WTC11 (cell line): Measurements from ENCODE around the gene CAB39L. TPM values are rescaled to one million over a fixed set of nuclear protein-coding genes. Genes with fewer than 3 reads are reported as not detected.

Source experiments
- ATAC-seq: fragments of 200-7000 bp; cut with Tn5 transposase; 2 replicates; pipeline ENCODE4 v1.10.0; 2021; ENCODE audit warnings: mild to moderate bottlenecking, moderate library complexity
- CTCF ChIA-PET: fragments of 300-600 bp; sonication (Branson Sonifier 250); formaldehyde crosslinking; loops from one replicate; lab custom pipeline; 2021; ENCODE audit warnings: antibody characterized with exemption; lab: Charles Lee
- POLR2A ChIA-PET: fragments of 350-600 bp; sonication (Branson Sonifier 250); formaldehyde crosslinking; loops from one replicate; lab custom pipeline; 2021; ENCODE audit warnings: antibody characterized with exemption; lab: Charles Lee
- DNase-seq: peaks from one replicate; pipeline ENCODE4 v3.0.0; 2021; ENCODE audit warnings: low spot score
- H3K27ac Mint-ChIP-seq: 2 replicates; pipeline ENCODE4 v1.8.0; 2021; ENCODE audit warnings: mixed read lengths
- H3K27me3 Mint-ChIP-seq: 2 replicates; pipeline ENCODE4 v1.8.0; 2021; ENCODE audit warnings: low read depth, mild to moderate bottlenecking, moderate library complexity, mixed read lengths
- H3K36me3 Mint-ChIP-seq: 2 replicates; pipeline ENCODE4 v1.8.0; 2021; ENCODE audit warnings: mixed read lengths
- H3K4me1 Mint-ChIP-seq: 2 replicates; pipeline ENCODE4 v1.8.0; 2022; ENCODE audit warnings: mixed read lengths
- H3K4me3 Mint-ChIP-seq: 2 replicates; pipeline ENCODE4 v1.8.0; 2021; ENCODE audit warnings: mild to moderate bottlenecking, moderate library complexity, mixed read lengths
- H3K9me3 Mint-ChIP-seq: 2 replicates; pipeline ENCODE4 v1.8.0; 2021; ENCODE audit warnings: mixed read lengths
- ATF3 ChIP-seq: sonication (generic); formaldehyde crosslinking; conservative IDR thresholded peaks from 2 replicates; pipeline ENCODE4 v1.8.1; 2022; ENCODE audit warnings: mild to moderate bottlenecking, missing genetic modification reagents
- ATF6 ChIP-seq: sonication (generic); formaldehyde crosslinking; IDR thresholded peaks from 2 replicates; pipeline ENCODE4 v1.8.1; 2023; ENCODE audit warnings: mild to moderate bottlenecking, missing genetic modification reagents
- KAT7 ChIP-seq: sonication (generic); formaldehyde crosslinking; IDR thresholded peaks from 2 replicates; pipeline ENCODE4 v1.8.1; 2023; ENCODE audit warnings: missing genetic modification reagents, mild to moderate bottlenecking, borderline replicate concordance
- MYBL2 ChIP-seq: sonication (generic); formaldehyde crosslinking; IDR thresholded peaks from 2 replicates; pipeline ENCODE4 v1.8.1; 2023; ENCODE audit warnings: mild to moderate bottlenecking, moderate library complexity, missing genetic modification reagents
- NR1H2 ChIP-seq: sonication (generic); formaldehyde crosslinking; IDR thresholded peaks from 2 replicates; pipeline ENCODE4 v1.9.0; 2021; ENCODE audit warnings: mild to moderate bottlenecking, moderate library complexity, missing genetic modification reagents
- NR2C2 ChIP-seq: sonication (generic); formaldehyde crosslinking; IDR thresholded peaks from 2 replicates; pipeline ENCODE4 v1.8.0; 2022; ENCODE audit warnings: mild to moderate bottlenecking, missing genetic modification reagents
- OVOL2 ChIP-seq: fragments of 250-450 bp; sonication (Bioruptor Pico); IDR thresholded peaks from 2 replicates; pipeline ENCODE4 v1.9.0; 2021; ENCODE audit warnings: mild to moderate bottlenecking, borderline replicate concordance
- PREB ChIP-seq: sonication (generic); formaldehyde crosslinking; IDR thresholded peaks from 2 replicates; pipeline ENCODE4 v1.8.1; 2022; ENCODE audit warnings: mild to moderate bottlenecking, missing genetic modification reagents, moderate library complexity, borderline replicate concordance
- PRRX2 ChIP-seq: fragments of 250-450 bp; sonication (Bioruptor Pico); IDR thresholded peaks from 2 replicates; pipeline ENCODE4 v1.8.0; 2021; ENCODE audit warnings: mild to moderate bottlenecking
- TEAD4 ChIP-seq: sonication (generic); formaldehyde crosslinking; IDR thresholded peaks from 2 replicates; pipeline ENCODE4 v1.8.0; 2022; ENCODE audit warnings: mild to moderate bottlenecking, missing genetic modification reagents
- USF1 ChIP-seq: sonication (generic); formaldehyde crosslinking; IDR thresholded peaks from 2 replicates; pipeline ENCODE4 v1.8.0; 2022; ENCODE audit warnings: mild to moderate bottlenecking, missing genetic modification reagents
- ZBTB21 ChIP-seq: sonication (generic); formaldehyde crosslinking; IDR thresholded peaks from 2 replicates; pipeline ENCODE4 v1.8.1; 2023; ENCODE audit warnings: mild to moderate bottlenecking, missing genetic modification reagents, borderline replicate concordance
- ZBTB43 ChIP-seq: sonication (generic); formaldehyde crosslinking; IDR thresholded peaks from 2 replicates; pipeline ENCODE4 v1.8.1; 2023; ENCODE audit warnings: mild to moderate bottlenecking, missing genetic modification reagents
- ZNF219 ChIP-seq: sonication (generic); formaldehyde crosslinking; IDR thresholded peaks from 2 replicates; pipeline ENCODE4 v1.8.0; 2023; ENCODE audit warnings: missing genetic modification reagents, mild to moderate bottlenecking, borderline replicate concordance
- ZNF263 ChIP-seq: sonication (generic); formaldehyde crosslinking; IDR thresholded peaks from 2 replicates; pipeline ENCODE4 v1.8.1; 2022; ENCODE audit warnings: low read depth, mild to moderate bottlenecking, moderate library complexity, missing genetic modification reagents
- ZNF281 ChIP-seq: sonication (generic); formaldehyde crosslinking; IDR thresholded peaks from 2 replicates; pipeline ENCODE4 v1.8.0; 2023; ENCODE audit warnings: mild to moderate bottlenecking, missing genetic modification reagents
- ZNF532 ChIP-seq: fragments of 250-450 bp; sonication (Bioruptor Pico); IDR thresholded peaks from 2 replicates; pipeline ENCODE4 v1.9.0; 2021; ENCODE audit warnings: mild to moderate bottlenecking, borderline replicate concordance
- ZNF671 ChIP-seq: fragments of 250-450 bp; sonication (Bioruptor Pico); IDR thresholded peaks from 2 replicates; pipeline ENCODE4 v1.8.0; 2021; ENCODE audit warnings: mild to moderate bottlenecking
- total RNA-seq: library from RNA; stranded (reverse); gene quantifications from 3 replicates; pipeline ENCODE4 v1.2.3, GENCODE V29; 2021

Gene CAB39L
- total RNA-seq, 1 experiment from 2014 or later: 3.3 TPM

- TF ChIP-seq ZBTB21 (no peak), PRRX2 (CRISPR knock-in tag) (no peak), MYBL2 (CRISPR knock-in tag) (no peak), OVOL2 (CRISPR knock-in tag) (no peak), NR1H2 (CRISPR knock-in tag) (no peak), ZNF263 (CRISPR knock-in tag) (no peak), ATF6 (CRISPR knock-in tag) (no peak), KAT7 (no peak), ZNF219 (no peak), ZNF532 (no peak)
Observed at GRCh38 chr13:49326222-49326917, 117.5 kb downstream of the CAB39L start (continued).

GRCh38 chr13:49323344-49323743, 120.5 kb downstream of the CAB39L start:
- no peaks in the 10 kb centered on the region for H3K9me3 Mint-ChIP-seq
- ATAC-seq: no peak
- no peaks in the 10 kb centered on the region; the same call in 1 of the 2 replicates for H3K27me3 Mint-ChIP-seq
- H3K4me3 Mint-ChIP-seq: no peak overlapping the region
- CTCF ChIA-PET: no interaction called here
- POLR2A ChIA-PET: no interaction called here
- no peaks in the 10 kb centered on the region for H3K4me1 Mint-ChIP-seq
- H3K27ac Mint-ChIP-seq: no peak overlapping the region
- no peaks in the 10 kb centered on the region for H3K36me3 Mint-ChIP-seq
- DNase-seq: no peak
- TF ChIP-seq ZNF281 (CRISPR knock-in tag) (no peak), NR1H2 (CRISPR knock-in tag) (no peak), USF1 (CRISPR knock-in tag) (no peak), KAT7 (no peak), NR2C2 (no peak), PREB (no peak), ZNF671 (CRISPR knock-in tag) (no peak), TEAD4 (CRISPR knock-in tag) (no peak), ZBTB43 (CRISPR knock-in tag) (no peak), ATF3 (CRISPR knock-in tag) (no peak), ZNF219 (no peak)
